Measurements from ENCODE around the gene HNRNPC. TPM values are rescaled to one million over a fixed set of nuclear protein-coding genes. Genes with fewer than 3 reads are reported as not detected.

HNRNPC gene
- polyA plus RNA-seq, 1 donor (not counting 4 experiments of a cell fraction or from before 2014, with no cell fraction given) = 871 TPM

- DNase-seq (ENCODE audit: low read depth, low spot score) (no peak), FAIRE-seq (no peak)
- Histone ChIP-seq H3K27me3 (ENCODE audit: control insufficient read depth, extremely low read depth, insufficient read depth, low read length) (no peaks in the 10 kb centered on the region), H4K20me1 (ENCODE audit: control insufficient read depth, extremely low read depth, insufficient read depth, low read length) (peaks cover 73% of the 10 kb centered on the region), H3K79me2 (ENCODE audit: control insufficient read depth, insufficient read depth, low read length) (peaks cover 100% of the 10 kb centered on the region), H3K9me1 (ENCODE audit: control insufficient read depth, extremely low read depth, insufficient read depth, low read length) (no peaks in the 10 kb centered on the region), H3K36me3 (ENCODE audit: control insufficient read depth in 2 of 2, extremely low read depth in 1 of 2, insufficient read depth in 2 of 2, low read length in 2 of 2) (peaks cover 23 to 41% of the 10 kb centered on the region in 2 experiments), H2AFZ (ENCODE audit: control insufficient read depth, low read length) (no peak overlapping the region), H3K4me1 (ENCODE audit: control insufficient read depth, extremely low read depth, insufficient read depth, low read length) (no peaks in the 10 kb centered on the region), H3K9me3 (ENCODE audit: control insufficient read depth, low read depth, low read length) (no peaks in the 10 kb centered on the region), H3K27ac (ENCODE audit: control insufficient read depth, insufficient read depth, low read length) (no peak overlapping the region), H3K4me3 (ENCODE audit: control insufficient read depth in 2 of 3, extremely low read depth in 1 of 3, insufficient read depth in 2 of 3, low read depth in 1 of 3, low read length in 3 of 3) (no peak overlapping the region), H3K9ac (ENCODE audit: control insufficient read depth, extremely low read depth, insufficient read depth, low read length) (no peak overlapping the region), H3K4me2 (ENCODE audit: control insufficient read depth, extremely low read depth, insufficient read depth, low read depth, low read length) (no peak overlapping the region)
- dilution Hi-C loops (cut with MboI; ENCODE audit: extremely low pct_ligation_motif_present, low sequenced_read_pairs) = no loop called here
- TF ChIP-seq, protein P1, sequence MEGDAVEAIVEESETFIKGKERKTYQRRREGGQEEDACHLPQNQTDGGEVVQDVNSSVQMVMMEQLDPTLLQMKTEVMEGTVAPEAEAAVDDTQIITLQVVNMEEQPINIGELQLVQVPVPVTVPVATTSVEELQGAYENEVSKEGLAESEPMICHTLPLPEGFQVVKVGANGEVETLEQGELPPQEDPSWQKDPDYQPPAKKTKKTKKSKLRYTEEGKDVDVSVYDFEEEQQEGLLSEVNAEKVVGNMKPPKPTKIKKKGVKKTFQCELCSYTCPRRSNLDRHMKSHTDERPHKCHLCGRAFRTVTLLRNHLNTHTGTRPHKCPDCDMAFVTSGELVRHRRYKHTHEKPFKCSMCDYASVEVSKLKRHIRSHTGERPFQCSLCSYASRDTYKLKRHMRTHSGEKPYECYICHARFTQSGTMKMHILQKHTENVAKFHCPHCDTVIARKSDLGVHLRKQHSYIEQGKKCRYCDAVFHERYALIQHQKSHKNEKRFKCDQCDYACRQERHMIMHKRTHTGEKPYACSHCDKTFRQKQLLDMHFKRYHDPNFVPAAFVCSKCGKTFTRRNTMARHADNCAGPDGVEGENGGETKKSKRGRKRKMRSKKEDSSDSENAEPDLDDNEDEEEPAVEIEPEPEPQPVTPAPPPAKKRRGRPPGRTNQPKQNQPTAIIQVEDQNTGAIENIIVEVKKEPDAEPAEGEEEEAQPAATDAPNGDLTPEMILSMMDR (optimal IDR thresholded peaks at IDR 0.05 in 1 of 3, IDR thresholded peaks at IDR 0.05 in 1 of 3, conservative IDR thresholded peaks at IDR 0.05 in 1 of 3; ENCODE audit: extremely low read depth in 1 of 3, insufficient read depth in 2 of 3, low read length in 3 of 3) = no peak
- no peak for TF ChIP-seq EZH2 (IDR thresholded peaks at IDR 0.05; ENCODE audit: low read length)
These were observed 18.0 kb downstream of the HNRNPC start for GRCh38 chr14:21251215-21251614.

GRCh38 chr14:21248739-21249411, 20.4 kb downstream of the HNRNPC start:
- no peak overlapping the region for H3K4me3 ChIP-seq (ENCODE audit: control insufficient read depth in 2 of 3, extremely low read depth in 1 of 3, insufficient read depth in 2 of 3, low read depth in 1 of 3, low read length in 3 of 3)
- H2AFZ ChIP-seq (ENCODE audit: control insufficient read depth, low read length) = no peak overlapping the region
- DNase-seq (ENCODE audit: low read depth, low spot score) = no peak
- no peak for FAIRE-seq
- peaks cover 77% of the 10 kb centered on the region for H4K20me1 ChIP-seq (ENCODE audit: control insufficient read depth, extremely low read depth, insufficient read depth, low read length)
- no peak overlapping the region for H3K9ac ChIP-seq (ENCODE audit: control insufficient read depth, extremely low read depth, insufficient read depth, low read length)
- peaks cover 21 to 40% of the 10 kb centered on the region in 2 experiments for H3K36me3 ChIP-seq (ENCODE audit: control insufficient read depth in 2 of 2, extremely low read depth in 1 of 2, insufficient read depth in 2 of 2, low read length in 2 of 2)
- no peak overlapping the region for H3K27ac ChIP-seq (ENCODE audit: control insufficient read depth, insufficient read depth, low read length)
- H3K9me3 ChIP-seq (ENCODE audit: control insufficient read depth, low read depth, low read length) = no peaks in the 10 kb centered on the region
- H3K79me2 ChIP-seq (ENCODE audit: control insufficient read depth, insufficient read depth, low read length) = peaks cover 100% of the 10 kb centered on the region
- no peaks in the 10 kb centered on the region for H3K27me3 ChIP-seq (ENCODE audit: control insufficient read depth, extremely low read depth, insufficient read depth, low read length)
- H3K4me2 ChIP-seq (ENCODE audit: control insufficient read depth, extremely low read depth, insufficient read depth, low read depth, low read length) = no peak overlapping the region
- TF ChIP-seq EZH2 (IDR thresholded peaks at IDR 0.05; ENCODE audit: low read length) = no peak
- TF ChIP-seq, protein P1 (optimal IDR thresholded peaks at IDR 0.05 in 1 of 3, IDR thresholded peaks at IDR 0.05 in 1 of 3, conservative IDR thresholded peaks at IDR 0.05 in 1 of 3; ENCODE audit: extremely low read depth in 1 of 3, insufficient read depth in 2 of 3, low read length in 3 of 3) = no peak
- no peaks in the 10 kb centered on the region for H3K9me1 ChIP-seq (ENCODE audit: control insufficient read depth, extremely low read depth, insufficient read depth, low read length)
- dilution Hi-C loops (cut with MboI; ENCODE audit: extremely low pct_ligation_motif_present, low sequenced_read_pairs) = no loop called here
- no peaks in the 10 kb centered on the region for H3K4me1 ChIP-seq (ENCODE audit: control insufficient read depth, extremely low read depth, insufficient read depth, low read length)
